B cell (primary cell): Measurements from ENCODE around the gene C3orf22. TPM values are rescaled to one million over a fixed set of nuclear protein-coding genes. Genes with fewer than 3 reads are reported as not detected.

Experiments
- ATAC-seq: fragments of 200-7000 bp; cut with Tn5 transposase; one replicate; pipeline ENCODE4 v1.10.0; 2021; ENCODE audit warnings: low read depth, mild to moderate bottlenecking, moderate number of reproducible peaks, moderate library complexity
- CTCF ChIA-PET: fragments of 350-600 bp; sonication (Branson Sonifier 250); formaldehyde crosslinking; loops from one replicate; lab custom pipeline; 2021; ENCODE audit warnings: antibody characterized with exemption, inconsistent platforms; lab: Charles Lee
- POLR2A ChIA-PET: fragments of 350-600 bp; sonication (Branson Sonifier 250); formaldehyde crosslinking; loops from one replicate; lab custom pipeline; 2021; ENCODE audit warnings: antibody characterized with exemption; lab: Charles Lee
- DNase-seq: peaks from one replicate; pipeline ENCODE4 v3.0.0; 2013
- H2AFZ ChIP-seq: 2 replicates; pipeline ENCODE4 v1.6.1; 2012; ENCODE audit warnings: mild to moderate bottlenecking, low read depth, low read length; ENCODE audit not compliant: insufficient read depth, poor library complexity, severe bottlenecking
- H3K27ac ChIP-seq, 2 donors: 1 replicate in 1 of 2; 2 replicates in 1 of 2; pipeline ENCODE4 v1.5.1; 2012 to 2013; ENCODE audit warnings: low read length in 2 of 2, mild to moderate bottlenecking in 2 of 2, moderate library complexity in 1 of 2
- H3K27me3 ChIP-seq, 4 experiments: fragments of 200-600 bp in 1 of 4; sonication (generic) in 1 of 4; replicated peaks in 1 of 4; 1 replicate in 2 of 4; 2 replicates in 2 of 4; pipeline versions ENCODE4 v1.6.1 to v1.7.0; 2013 to 2016; ENCODE audit warnings: low read length in 3 of 4, mild to moderate bottlenecking in 2 of 4, mixed read lengths in 1 of 4, moderate library complexity in 1 of 4; ENCODE audit not compliant: insufficient read depth in 4 of 4, control insufficient read depth in 3 of 4; ENCODE audit errors: control extremely low read depth in 1 of 4
- H3K36me3 ChIP-seq, 2 experiments: replicated peaks in 1 of 2; 1 replicate in 1 of 2; 2 replicates in 1 of 2; pipeline versions ENCODE4 v1.6.1 to v1.7.1; 2013; ENCODE audit warnings: low read length in 1 of 2; ENCODE audit not compliant: insufficient read depth in 2 of 2, control insufficient read depth in 1 of 2; ENCODE audit errors: control extremely low read depth in 1 of 2, extremely low read depth in 1 of 2
- H3K4me1 ChIP-seq, 2 donors: fragments of 200-600 bp in 1 of 2; sonication (generic) in 1 of 2; 1 replicate in 1 of 2; 2 replicates in 1 of 2; pipeline versions ENCODE4 v1.5.1 to v1.6.1; 2013 to 2017; ENCODE audit warnings: low read length in 2 of 2; ENCODE audit not compliant: control insufficient read depth in 2 of 2, insufficient read depth in 2 of 2
- H3K4me2 ChIP-seq: replicated peaks from 2 replicates; pipeline ENCODE3; 2012; ENCODE audit warnings: mild to moderate bottlenecking, low read depth, low read length; ENCODE audit not compliant: poor library complexity, severe bottlenecking
- H3K4me3 ChIP-seq, 5 experiments: fragments of 200-600 bp in 1 of 5; sonication (generic) in 1 of 5; 1 replicate in 3 of 5; 2 replicates in 2 of 5; pipeline versions ENCODE4 v1.5.1 to v1.7.0; 2011 to 2016; ENCODE audit warnings: low read length in 4 of 5, mild to moderate bottlenecking in 4 of 5, low read depth in 2 of 5, control low read depth in 1 of 5, moderate library complexity in 1 of 5; ENCODE audit not compliant: insufficient read depth in 1 of 5; ENCODE audit errors: control extremely low read depth in 1 of 5, extremely low read depth in 1 of 5
- H3K79me2 ChIP-seq: fragments of 200-600 bp; sonication (generic); one replicate; pipeline ENCODE4 v1.6.0; 2016; ENCODE audit warnings: low read length; ENCODE audit not compliant: control insufficient read depth, insufficient read depth
- H3K9ac ChIP-seq: fragments of 200-600 bp; sonication (generic); 2 replicates; pipeline ENCODE4 v1.6.1; 2017; ENCODE audit warnings: mild to moderate bottlenecking, low read length, moderate library complexity
- H3K9me3 ChIP-seq, 3 donors: one replicate each; pipeline versions ENCODE4 v1.6.1 to v1.7.1; 2013; ENCODE audit warnings: low read length in 2 of 3; ENCODE audit not compliant: control insufficient read depth in 2 of 3, insufficient read depth in 1 of 3; ENCODE audit errors: control extremely low read depth in 1 of 3
- H4K20me1 ChIP-seq: 2 replicates; pipeline ENCODE4 v1.6.0; 2012; ENCODE audit warnings: mild to moderate bottlenecking, low read length; ENCODE audit not compliant: insufficient read depth, control insufficient read depth, poor library complexity, severe bottlenecking
- H3K27ac Mint-ChIP-seq: one replicate; pipeline ENCODE4 v1.8.0; 2021; ENCODE audit warnings: mixed read lengths
- H3K27me3 Mint-ChIP-seq: one replicate; pipeline ENCODE4 v1.8.0; 2021; ENCODE audit warnings: mixed read lengths
- H3K4me1 Mint-ChIP-seq: one replicate; pipeline ENCODE4 v1.8.0; 2021; ENCODE audit warnings: mixed read lengths
- H3K4me3 Mint-ChIP-seq: one replicate; pipeline ENCODE4 v1.8.0; 2021; ENCODE audit warnings: mixed read lengths
- H3K9me3 Mint-ChIP-seq: one replicate; pipeline ENCODE4 v1.8.0; 2022; ENCODE audit warnings: mixed read lengths; ENCODE audit not compliant: insufficient read depth
- CTCF ChIP-seq: fragments of 200-600 bp; IDR thresholded peaks from one replicate; pipeline ENCODE4 v1.8.0; 2022; ENCODE audit warnings: antibody characterized with exemption, mild to moderate bottlenecking
- EZH2 ChIP-seq: IDR thresholded peaks from 2 replicates; pipeline ENCODE4 v1.6.1; 2012; ENCODE audit warnings: borderline replicate concordance, low read depth, mild to moderate bottlenecking, moderate library complexity, low read length; ENCODE audit not compliant: insufficient read depth, poor library complexity, severe bottlenecking
- WGBS: methylation state at CpG from one replicate; pipeline ENCODE4 v1.1.5; 2013; ENCODE audit warnings: missing lambda C conversion rate; ENCODE audit not compliant: insufficient coverage; 5-methylcytosine and 5-hydroxymethylcytosine counted together
- intact Hi-C: fragments of 100-400 bp; cut with micrococcal nuclease; formaldehyde crosslinking; loops from one replicate; pipeline ENCODE4 v1.10.0; 2022
- polyA plus RNA-seq: library from polyadenylated mRNA; depleted of rRNA; stranded (reverse); fragments of >200 nt; gene quantifications from 2 replicates; pipeline ENCODE4 v1.2.3, GENCODE V29; 2012
- total RNA-seq, 2 donors: library from RNA; stranded (reverse); fragments of 120-200 nt in 1 of 2; gene quantifications; 1 replicate in 1 of 2; 2 replicates in 1 of 2; pipeline versions ENCODE4 v1.2.3 to v1.2.4, GENCODE V29; 2013 to 2022

The C3orf22 gene
- total and polyA plus RNA-seq, 2 donors (not counting 1 experiment from before 2014, with no cell fraction given): not detected

GRCh38 chr3:126521122-126521891, 37.4 kb downstream of the C3orf22 start:
- Histone ChIP-seq H3K36me3 (no peaks in the 10 kb centered on the region), H3K4me3 (no peak overlapping the region), H2AFZ (no peak overlapping the region), H3K4me1 (peaks cover 0 to 7% of the 10 kb centered on the region in 2 donors), H3K27ac (no peak overlapping the region), H3K9me3 (no peaks in the 10 kb centered on the region), H3K27me3 (peaks cover 0 to 35% (median 8%) of the 10 kb centered on the region in 4 experiments), H3K9ac (no peak overlapping the region), H3K79me2 (no peaks in the 10 kb centered on the region), H3K4me2 (no peak overlapping the region), H4K20me1 (no peaks in the 10 kb centered on the region)
- POLR2A ChIA-PET: no interaction called here
- ATAC-seq (no peak), DNase-seq (no peak)
- 89% methylated on average over 11 of the region's 11 CpGs for WGBS
- TF ChIP-seq CTCF: no peak
- TF ChIP-seq EZH2: no peak
- intact Hi-C loops: loop anchor here (5.0 kb wide), 1 partner anchor 461 kb away; the partner anchor contains the start of gene PLXNA1
- no peak overlapping the region for H3K27ac Mint-ChIP-seq
- H3K4me1 Mint-ChIP-seq: no peaks in the 10 kb centered on the region
- peaks cover 26% of the 10 kb centered on the region for H3K27me3 Mint-ChIP-seq
- H3K9me3 Mint-ChIP-seq: no peaks in the 10 kb centered on the region
- CTCF ChIA-PET: interaction anchor here (0.5 to 5.9 kb wide), 4 partner anchors 8 to 1308 kb away, joined by 3 to 92 read pairs (median 6); no protein-coding TSS in a partner anchor
- no peak overlapping the region for H3K4me3 Mint-ChIP-seq
